HT1080 (cell line): Measurements from ENCODE around the gene CRYGN. TPM values are rescaled to one million over a fixed set of nuclear protein-coding genes. Genes with fewer than 3 reads are reported as not detected.

Experiments
- DNase-seq: peaks from one replicate; pipeline ENCODE4 v3.0.0-alpha.2; 2015; ENCODE audit warnings: low read depth
- total RNA-seq: library from RNA; depleted of rRNA; stranded (reverse); fragments of >200 nt; shearing (Covaris generic); gene quantifications from 2 replicates; pipeline ENCODE4 v1.2.3, GENCODE V29; 2014

Gene CRYGN
- total RNA-seq, 1 experiment from 2014 or later: not detected

DNA sequence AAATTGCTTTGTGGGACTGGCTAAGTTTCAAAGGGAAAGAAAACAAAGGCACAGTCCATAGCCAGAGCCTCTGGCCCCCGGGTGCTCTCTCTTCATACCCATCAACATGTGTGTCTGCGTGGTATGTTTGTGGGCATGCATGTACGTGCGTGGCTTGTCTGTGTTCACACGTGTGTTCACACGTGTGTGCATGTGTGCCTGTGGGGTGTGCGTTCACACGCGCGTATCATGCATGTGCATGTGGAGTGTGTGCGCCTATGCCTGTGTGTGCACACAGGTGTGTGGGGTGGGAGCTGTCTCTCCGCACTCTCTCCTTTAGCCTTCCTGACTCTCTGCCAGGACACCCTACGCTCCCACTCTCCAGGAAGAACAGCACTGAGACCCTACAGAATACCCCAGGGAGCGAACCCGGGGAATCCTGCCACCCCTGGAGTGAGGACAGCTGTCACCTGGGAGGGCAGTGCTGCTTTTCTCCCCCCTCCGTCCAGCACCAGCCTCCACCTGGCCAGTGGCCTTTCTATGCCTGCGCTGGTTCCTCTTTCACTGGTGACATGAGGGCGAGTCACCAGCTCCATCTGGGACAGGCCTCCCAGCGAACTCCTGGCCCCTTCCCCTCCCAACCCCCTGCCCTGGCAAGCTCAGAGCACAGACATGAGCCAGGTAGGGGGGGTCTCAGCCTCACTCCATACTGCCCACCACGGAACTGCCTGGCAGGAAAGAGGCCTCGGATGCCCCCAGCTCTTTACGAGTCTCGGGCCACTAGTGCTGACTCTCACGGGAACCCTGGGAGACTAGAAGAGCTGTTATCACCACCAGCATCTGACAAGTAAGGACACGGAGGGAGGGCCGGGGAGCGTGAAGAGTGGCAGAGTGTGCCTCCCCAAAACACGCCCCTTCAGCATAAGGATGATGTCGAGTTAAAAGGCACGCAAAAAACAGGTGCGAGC, 46.6 kb downstream of the CRYGN start:
- DNase-seq: no peak

DNA sequence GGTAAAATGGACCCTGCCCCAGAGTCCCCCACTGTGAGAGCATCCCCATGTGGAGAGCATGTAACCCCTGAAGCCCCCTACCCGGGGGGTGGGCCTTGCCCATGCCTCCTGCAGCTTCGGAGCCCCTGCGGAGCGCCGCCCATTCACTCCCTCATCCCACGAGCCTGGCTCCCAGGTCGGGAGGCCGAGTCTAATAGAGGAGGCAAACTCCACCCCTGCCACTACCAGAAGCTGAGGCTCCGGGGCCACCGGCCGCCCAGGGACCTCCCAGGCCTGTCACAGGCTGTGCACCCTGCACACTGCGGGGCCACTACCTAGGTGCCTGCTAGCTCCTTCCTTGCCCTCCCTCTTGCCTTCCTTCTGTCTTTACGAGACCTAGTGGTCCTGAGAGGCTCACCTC, 47.5 kb downstream of the CRYGN start:
- DNase-seq: no peak

DNA sequence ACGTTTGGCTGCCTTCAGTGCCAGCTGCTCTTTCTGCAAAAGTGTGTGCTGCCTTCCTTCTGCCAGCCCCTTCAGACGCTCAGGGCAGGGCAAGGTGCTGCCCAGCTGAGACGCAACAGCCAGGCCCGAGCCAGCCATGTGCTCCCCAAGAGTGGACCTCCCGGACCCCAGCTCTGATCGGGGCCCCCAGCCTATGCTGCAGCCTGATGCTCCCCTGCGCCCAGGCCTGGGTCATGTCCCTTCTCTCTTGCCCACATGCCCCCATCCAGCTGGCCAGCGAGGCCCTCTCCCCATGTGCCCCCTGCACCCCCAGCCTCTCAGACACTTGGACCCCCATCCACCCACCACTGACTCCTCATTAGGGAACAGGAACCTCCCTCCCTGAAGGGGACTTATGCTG, 47.9 kb downstream of the CRYGN start:
- no peak for DNase-seq

DNA sequence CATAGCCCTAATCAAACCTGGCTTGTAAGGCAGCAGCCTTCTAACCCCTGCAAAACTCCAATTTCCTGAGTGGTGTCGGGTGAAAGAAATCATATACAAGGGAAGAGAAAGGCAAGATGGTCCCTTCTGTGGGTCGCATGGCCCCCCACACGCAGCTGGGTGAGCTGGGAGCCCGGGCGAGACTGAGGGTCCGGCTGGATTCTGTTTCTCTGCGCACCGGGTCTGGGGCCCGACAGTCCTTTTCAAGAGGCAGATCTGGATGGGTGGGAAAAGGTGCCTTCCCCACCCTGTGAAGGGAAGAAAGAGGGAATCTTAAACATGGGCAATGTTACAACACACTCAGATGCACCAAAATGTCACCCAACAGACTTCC, 48.6 kb downstream of the CRYGN start:
- no peak for DNase-seq

DNA sequence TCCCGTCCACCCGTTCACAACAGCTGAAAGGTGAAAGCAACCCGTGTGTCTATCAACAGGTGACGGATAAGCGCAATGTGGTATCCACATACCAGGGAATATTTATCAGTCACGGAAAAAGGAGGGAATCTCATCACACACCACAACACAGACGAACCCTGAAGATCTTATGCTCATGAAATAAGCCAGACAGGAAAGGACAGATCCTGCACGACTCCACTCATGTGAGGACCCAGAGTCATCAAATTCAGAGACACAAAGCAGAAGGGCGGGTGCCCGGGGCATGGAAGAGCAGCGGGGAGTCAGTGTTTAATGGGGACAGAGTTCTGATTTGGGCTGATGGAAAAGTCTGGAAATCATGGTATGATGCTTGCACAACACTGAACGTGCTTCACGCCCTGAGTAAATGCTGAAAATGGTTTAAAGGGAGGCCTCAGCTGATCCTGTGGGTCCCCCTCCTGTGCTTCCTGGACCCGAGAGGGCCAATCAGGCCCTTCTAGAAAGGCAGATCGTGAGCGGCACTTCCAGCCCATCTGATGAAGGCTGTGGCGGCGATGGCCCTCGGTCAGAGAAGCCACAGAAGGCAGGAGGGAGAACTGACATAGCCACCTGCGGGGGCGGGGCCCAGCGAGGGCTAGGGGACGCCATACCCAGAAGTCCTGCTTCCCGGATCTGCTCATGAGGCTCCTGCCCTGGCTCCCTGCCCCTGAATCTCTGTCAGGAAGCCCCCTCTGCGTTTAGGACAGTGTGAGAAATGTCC, 49.2 kb downstream of the CRYGN start:
- DNase-seq: no peak

DNA sequence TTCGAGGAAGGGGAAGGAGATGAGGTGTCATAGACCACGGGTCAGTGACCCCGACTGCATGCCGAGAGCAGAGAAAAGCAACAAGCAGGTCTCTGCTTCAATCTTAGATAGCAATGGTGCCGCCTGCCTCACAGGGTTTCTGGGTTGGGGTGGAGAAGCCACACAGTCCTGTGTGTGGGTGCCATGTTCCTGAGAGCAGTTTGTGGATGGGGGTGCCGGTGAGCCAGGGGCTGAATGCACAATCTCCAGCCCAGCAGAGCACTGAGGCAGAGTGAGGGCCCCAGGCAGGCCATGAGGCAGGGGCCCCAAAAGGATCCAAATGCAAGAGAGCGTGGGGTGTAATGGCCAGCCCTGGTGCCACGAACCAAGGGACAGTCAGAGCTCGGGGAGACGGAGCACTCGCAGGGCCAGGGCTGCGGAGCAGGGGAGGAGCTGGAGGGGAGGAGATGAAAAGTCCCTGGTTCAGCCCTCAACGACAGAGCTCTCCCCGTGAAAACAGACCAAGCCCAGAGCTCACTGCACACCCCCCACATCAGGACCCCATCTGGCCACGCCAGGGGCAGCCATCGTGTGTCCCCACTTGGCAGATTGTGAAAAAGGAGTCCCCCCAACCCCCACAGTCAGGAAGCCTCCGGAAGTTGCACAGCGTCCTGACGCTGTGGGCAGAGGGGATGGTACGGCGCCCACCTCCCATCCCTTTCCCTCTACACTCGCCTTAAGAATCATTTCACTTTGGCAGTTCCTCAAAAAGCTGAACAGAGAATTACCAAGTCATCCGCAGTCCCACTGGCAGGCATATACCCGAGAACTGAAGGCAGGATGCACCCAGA, 50.0 kb downstream of the CRYGN start:
- DNase-seq: no peak

DNA sequence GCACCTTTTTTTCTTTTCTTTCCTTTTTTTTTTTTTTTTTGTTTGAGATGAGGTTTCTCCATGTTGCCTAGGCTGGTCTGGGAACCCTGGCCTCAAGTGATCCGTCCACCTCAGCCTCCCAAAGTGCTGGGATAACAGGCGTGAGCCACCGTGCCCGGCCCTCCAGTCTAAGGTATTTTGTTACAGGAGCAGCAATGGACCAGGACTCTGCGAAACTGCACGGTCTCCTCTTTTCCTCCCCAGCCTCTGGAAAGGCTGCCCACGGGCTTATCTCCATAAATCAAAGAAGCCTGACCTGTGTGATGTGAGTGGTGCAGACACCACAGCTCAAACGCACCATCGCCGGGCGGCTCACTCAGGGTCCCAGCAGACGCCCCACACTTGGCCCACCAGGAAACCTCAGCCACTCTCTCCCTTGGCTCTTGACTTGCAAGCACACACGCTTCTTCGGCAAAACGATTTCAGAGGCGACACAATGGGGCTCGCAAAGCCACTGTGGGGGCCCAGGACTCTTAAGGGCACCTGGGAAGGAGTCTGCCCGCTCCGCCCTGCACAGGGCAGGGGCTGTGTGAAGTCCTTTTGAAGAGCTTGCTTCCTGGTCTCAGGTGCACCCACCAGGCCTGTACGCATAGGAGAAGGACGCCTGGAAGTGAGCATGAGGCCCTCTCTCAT, 50.7 kb downstream of the CRYGN start:
- DNase-seq: no peak

DNA sequence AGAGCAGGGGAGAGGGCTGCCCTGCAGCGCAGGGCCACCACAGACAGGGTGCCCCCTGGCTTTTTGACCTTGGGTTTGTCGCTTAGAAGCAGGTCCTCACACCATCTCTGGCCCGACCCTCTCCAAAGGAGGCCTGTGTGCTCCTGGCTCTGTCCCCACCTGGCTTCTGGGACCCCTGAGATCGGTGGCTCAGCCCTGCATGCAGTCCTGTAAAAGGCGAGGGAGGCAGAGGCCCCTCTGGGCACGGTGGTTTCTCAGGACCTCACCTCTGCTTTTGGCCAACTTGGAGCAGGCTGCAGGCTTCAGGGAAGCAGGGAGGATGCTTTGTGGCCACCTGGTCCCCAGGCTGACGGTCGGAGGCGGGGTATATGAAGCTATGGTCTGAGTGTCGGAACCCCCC, 51.5 kb downstream of the CRYGN start:
- no peak for DNase-seq

DNA sequence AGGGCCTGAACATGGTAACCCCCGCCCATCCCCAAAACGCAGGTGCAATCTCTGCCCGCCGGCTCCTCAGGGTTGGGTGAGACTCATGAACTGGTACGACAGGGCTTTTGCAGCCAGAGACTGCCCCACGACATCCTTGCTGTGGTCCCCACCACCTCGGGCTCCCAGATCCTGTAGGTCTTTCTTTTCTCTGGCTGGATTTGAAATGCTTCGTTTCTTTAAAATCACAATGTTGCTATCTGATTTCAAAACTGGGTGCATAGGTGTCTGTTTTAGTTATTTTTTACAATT, 52.0 kb downstream of the CRYGN start:
- DNase-seq: no peak

DNA sequence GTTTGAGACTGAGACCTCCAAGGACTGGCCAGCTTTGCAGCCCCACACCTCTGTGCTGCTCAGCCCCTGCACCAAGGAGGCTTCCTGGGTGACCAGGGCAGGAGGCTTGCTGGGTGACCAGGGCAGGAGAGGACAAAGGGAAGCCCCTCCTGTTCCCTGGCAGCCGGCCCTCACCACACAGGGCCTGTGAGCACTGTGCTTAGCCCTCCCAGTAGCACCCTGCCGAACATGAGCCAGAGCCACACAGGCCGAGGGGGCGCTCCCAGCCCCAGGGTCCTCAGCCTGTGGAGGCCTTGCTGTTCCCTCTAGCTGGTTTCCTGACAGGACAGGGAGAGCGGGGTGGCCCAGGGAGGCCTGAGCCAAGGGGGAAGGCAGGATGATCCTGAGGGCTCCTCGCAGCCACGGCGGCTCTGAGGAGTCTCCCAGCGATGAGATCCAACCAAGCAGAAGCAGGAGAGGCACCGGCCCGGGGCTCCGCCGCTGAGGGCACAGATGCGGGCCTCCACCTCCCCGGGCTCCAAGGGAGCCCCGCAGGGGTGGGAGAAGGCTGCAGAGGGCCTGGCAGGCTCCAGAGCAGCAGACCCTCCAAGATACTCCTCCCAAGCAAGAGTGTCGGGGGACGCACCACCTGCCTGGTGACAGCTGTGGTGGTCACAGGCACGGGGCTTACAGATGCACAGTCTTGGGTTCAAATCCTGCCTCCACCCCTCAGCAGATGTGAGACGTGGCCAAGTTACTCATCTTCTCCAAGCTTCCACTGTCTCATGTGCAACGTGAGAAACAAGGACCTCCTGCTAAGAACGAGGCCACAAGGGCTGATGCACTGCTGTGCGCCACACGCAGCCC, 52.6 kb downstream of the CRYGN start:
- no peak for DNase-seq

DNA sequence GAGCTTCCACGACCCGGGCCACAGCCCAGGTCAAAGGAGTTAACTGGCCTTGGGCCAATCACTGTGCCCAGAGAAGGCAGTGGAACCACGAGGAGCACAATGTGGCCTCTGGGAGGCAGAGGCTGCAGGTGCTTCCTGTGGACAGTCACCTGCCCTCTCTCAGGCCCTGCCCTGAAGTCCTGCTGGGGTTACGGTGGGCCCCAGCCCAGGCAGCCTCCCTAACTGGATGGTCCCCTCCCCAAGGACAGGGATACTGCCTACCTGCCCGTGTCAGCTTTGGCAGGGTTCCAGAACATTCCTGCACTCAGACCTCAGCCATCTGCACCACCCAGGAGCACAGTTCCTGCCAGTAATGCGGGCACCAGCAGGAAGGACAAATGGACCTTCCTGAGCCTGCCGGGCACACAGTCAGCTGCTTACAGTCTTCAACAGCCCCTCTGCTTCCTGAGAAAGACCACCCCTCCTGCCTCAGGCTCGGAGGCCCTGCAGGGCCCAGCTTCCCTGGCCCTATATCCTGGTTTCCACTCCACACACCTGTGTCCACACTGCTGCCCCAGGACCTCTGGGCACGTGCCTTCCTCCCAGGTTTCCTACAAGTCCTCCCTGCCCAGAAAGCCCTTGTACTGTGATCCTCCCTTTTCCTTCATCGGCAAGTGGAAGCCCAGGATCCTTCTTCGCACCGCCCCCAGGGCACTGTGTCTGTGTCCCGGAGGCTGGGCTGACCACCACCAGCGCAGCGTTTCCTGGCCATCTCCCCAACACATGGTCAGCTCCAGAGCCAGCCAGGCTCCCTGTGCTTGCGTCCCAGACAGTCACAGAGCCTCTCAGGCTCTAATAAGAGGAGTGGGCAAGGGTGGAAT, 53.4 kb downstream of the CRYGN start:
- DNase-seq: no peak

DNA sequence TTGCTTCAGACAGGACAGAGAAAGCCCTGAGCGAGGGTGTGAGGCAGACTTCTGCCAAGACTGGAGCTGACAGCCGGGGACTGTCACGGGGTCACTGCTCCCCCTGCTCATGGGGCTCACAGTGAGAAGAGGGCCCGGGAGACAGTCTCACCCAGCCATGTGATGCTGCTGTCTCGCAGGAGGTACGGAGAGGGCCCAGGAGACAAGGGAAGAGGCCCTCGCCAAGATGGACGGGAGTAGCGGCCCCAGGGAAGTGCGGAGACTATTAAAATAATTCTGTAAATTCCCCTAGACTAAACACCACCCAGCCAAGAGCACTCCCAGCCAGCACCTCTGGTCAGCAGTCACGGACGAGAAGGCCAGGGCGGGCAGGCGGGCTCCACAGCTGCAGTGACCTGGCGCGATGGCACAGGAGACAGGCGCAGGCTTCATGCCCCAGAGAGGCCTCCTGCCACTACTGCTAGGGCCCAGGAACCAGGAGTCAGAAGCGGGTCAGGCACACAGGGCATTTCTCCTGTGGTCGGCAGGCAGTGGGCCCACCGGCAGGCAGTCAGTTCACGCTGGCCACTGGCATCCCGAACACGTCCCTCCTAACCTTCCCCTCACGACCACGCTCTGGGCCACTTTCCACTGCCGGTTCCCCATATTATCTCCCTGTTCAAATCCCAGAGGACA, 54.2 kb downstream of the CRYGN start:
- DNase-seq: no peak

DNA sequence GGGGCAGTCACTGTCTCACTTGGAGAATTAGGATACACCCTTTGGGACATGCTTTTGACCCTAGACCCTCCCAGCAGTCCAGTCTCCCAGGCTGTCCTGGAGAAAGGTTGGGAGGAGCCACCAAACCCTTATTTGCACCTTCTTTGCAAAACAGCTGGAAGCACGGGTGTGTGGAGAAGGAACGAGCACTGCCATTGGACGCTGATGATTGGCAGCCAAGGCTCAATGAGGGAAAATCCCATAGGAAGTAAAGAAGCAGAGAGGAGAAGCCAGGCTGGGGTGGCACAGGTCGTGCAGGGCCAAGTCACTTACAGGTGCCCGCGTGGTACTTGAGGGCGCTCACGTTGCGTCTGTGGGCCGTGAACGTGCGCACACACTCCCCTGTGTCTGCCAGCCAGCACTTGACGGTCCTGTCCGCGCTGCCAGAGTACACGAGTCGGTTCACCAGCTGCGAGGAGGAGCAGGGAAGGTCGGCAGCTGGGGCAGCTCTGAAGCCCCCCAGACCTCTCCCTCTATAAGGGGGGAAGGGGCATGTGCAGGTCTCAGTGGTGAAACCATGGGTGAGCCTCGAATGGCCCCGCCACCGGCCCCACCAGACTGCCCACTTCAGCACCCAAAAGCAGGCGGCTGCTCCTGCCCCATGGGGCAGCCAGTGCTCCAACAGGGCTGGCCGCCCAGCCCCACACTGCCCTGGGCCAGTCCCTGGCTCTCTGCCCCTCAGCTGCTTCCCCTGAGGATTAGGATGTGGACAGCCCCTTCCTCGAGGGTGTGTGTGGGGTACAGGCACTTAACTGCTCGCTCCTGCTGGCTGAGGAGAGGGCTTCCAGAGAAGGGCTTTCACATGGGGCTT, 54.9 kb downstream of the CRYGN start:
- no peak for DNase-seq

DNA sequence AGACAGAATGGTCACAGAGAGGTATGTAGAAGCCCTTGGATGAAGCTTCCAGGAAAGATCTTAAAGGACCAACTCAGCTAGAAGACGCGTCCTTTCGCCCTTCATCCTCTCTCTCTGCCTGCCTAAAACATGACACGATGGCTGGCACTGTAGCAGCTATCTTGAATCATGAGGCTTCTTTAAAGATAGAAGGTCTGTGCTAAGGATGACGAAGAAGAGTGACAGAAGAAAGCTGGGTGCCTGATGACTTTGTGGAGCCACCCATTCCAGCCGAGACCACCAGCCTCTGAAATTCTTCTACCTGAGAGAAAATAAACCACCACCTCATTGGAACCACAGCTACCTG, 55.6 kb downstream of the CRYGN start:
- no peak for DNase-seq

DNA sequence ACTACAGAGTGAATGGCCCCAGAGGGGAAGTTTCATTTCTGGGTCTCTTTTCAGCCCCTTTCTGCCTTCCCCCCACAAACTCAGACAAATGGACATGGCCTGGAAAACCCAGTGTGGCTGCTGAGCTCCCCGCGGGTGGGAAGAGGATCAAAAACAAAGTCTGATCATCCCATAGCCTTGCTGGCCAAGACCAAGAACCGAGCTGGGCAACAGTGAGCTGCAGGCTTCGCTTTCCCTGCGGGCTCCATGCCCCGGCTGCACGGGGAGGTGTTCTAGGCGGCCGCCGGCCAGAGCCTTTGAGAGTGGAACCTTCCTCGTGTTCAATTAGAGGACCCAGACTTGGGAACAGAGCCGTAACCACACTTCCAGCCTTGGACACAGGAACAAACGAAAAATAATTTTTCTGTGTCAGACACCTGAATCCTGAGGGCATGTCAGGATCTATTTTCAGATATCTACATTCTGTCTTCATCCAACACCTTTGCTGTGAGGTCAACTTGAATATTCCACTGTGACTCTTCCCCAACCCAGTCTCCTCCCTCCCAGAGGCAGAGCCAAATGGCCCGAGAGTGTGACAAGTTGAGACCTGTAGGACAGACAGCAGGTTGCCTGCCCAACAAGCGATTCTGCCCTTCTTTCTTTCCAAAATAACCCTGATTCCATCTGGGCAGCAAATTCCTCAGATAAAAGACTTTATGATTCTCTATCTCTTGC, 56.1 kb downstream of the CRYGN start:
- DNase-seq: no peak

DNA sequence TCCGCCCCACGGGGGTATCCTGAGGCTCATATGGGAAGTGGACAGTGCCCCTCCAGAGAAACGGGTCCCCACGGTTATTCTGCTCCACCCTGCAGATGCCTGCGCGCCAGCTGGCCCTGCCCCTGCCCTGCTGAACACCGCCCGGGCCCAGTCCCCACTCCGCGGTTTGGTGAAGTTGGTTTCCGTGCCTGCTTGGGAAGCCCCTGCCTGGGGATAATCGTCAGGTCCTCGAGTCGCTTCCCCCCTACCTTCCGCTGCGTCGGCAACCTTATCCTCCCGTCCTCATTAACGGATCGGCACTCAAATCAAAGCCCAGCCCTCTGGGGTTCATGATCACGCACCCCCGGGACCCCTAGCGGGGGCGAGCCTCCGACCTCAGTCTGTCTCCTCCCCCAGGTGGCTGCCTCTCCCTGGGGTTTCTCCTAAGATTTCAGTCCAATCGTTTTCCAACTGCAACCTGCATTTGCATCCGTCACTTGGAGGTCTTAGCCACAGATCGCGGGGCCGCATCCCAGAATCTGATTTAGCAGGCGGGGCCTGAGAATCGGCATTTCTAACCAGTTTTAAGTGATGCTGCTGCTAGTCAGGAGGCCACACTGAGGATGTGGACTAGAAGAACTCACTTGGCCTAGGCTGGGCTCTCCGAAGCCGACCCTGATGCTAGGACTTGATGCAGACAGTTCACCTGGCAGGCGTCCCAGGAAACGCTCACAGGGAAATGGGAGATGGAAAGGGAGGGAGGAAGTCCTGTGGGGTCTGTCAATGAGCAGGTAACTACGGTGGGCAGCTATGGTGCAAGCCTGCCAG, 57.7 kb downstream of the CRYGN start:
- DNase-seq: no peak
